NCI-H1436 treated with DMSO at 0.1 percent for 48 hours (cell line): ENCODE measurements around the gene PXDN.
A peak's percentile ranks its signal among the peaks of the same experiment; 100 is the strongest.
"Not testable (repeated sequence)": the region's sequence is repeated elsewhere in the genome, so short reads cannot be mapped to it uniquely, and the experiment has no call there.

Source experiments
- DNase-seq: peaks from one replicate; lab custom pipeline; 2025; lab: John Stamatoyannopoulos, UW

PXDN gene, protein sequence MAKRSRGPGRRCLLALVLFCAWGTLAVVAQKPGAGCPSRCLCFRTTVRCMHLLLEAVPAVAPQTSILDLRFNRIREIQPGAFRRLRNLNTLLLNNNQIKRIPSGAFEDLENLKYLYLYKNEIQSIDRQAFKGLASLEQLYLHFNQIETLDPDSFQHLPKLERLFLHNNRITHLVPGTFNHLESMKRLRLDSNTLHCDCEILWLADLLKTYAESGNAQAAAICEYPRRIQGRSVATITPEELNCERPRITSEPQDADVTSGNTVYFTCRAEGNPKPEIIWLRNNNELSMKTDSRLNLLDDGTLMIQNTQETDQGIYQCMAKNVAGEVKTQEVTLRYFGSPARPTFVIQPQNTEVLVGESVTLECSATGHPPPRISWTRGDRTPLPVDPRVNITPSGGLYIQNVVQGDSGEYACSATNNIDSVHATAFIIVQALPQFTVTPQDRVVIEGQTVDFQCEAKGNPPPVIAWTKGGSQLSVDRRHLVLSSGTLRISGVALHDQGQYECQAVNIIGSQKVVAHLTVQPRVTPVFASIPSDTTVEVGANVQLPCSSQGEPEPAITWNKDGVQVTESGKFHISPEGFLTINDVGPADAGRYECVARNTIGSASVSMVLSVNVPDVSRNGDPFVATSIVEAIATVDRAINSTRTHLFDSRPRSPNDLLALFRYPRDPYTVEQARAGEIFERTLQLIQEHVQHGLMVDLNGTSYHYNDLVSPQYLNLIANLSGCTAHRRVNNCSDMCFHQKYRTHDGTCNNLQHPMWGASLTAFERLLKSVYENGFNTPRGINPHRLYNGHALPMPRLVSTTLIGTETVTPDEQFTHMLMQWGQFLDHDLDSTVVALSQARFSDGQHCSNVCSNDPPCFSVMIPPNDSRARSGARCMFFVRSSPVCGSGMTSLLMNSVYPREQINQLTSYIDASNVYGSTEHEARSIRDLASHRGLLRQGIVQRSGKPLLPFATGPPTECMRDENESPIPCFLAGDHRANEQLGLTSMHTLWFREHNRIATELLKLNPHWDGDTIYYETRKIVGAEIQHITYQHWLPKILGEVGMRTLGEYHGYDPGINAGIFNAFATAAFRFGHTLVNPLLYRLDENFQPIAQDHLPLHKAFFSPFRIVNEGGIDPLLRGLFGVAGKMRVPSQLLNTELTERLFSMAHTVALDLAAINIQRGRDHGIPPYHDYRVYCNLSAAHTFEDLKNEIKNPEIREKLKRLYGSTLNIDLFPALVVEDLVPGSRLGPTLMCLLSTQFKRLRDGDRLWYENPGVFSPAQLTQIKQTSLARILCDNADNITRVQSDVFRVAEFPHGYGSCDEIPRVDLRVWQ (N-terminal part only)

GRCh38 chr2:1744446-1745170, at the start of gene PXDN:
PXDN (minus strand) TSS chr2:1744515; CDS start chr2:1744455, 60 bp downstream.
- DNase-seq, result no peak

DNA sequence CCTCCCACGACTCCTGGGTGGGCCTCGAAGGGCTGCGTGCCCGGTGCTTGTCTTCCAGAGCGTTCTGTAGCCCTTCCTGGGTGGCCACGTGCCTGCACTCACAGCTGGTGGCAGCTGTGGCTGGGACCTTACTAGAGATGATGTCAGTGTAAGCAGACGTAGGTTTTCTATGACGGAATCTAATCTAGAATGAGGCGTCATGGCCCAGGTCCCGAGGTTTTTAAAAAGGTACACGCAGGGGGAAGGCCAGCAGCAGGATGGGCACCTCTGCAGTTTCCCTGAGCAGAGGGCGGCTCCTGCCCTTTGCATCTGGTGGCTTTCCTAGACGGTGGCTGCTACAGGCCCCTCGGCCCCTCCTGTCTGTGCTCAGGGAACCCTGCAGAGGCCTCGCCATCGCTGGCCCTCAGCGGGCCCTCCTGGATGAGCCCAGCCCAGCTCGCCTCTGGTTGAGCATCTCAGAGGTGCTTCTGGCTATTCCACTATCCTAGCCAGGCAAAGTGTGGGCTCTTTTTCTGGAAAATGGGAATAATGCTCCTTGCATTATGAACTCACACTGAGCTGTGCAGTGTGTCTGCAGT, 49.6 kb upstream of the PXDN start:
- no peak for DNase-seq

- no peak for DNase-seq
Measured at GRCh38 chr2:1793001-1793867, 48.9 kb upstream of the PXDN start.

DNA sequence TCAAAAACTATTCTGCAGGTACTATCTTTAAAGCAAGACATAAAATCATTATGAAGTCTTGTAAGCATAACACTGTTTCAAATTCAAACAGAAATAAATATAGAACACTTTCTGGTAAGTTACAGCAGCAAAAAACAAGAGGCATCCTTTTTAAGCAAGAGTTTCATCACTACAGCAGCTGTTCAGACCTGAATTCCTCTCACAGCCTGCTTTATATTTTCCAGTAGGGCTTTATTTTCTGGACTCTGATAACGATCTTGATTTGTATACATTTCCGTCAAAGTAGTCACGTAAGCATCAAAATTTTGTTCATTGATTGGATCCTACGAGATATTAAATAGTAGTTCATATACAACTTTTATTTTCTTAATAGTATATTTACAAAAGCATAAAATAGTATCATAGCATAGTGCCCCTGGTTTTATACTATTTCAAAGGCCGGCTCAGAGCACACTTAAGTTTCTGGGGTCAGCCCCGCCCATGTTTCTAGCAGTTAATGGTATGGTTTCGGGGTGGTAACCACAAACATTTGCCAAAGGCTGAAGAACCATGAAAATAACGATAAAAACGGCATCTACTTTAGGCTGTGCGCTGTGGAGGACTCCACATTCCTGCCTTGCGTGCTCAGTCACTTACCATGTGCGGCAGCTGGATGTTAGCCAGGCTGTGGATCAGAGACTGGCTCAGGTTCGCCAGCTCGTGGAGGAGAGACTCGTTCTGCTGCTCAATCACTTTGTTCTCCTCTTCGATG, 47.5 kb upstream of the PXDN start:
- no peak for DNase-seq

GRCh38 chr2:1791006-1791605, 46.8 kb upstream of the PXDN start:
- DNase-seq, result no peak

GRCh38 chr2:1790473-1790872, 46.2 kb upstream of the PXDN start:
- DNase-seq, result no peak

GRCh38 chr2:1789610-1790009, 45.3 kb upstream of the PXDN start:
- no peak for DNase-seq

DNA sequence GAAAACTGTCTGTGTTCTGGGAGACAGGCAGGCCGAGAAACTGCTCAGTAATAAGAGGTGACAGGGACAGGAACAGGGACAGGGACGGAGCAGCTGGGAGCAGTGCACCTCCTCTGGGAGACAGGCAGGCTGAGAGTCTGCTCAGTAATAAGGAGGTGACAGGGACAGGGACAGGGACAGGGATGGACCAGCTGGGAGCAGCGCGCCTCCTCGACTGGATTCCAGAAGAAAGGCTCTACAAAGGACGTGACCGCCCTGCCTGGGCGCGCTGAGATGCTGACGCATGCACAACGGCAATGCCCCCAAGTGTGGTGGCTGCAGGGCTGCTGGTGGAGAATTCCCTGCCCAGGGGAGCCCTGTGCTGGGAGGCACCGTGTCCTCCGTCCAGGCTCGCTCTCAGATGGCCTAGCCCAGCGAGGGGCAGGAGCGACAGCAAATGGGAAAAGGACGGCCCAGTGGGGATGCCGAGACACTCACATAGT, 44.2 kb upstream of the PXDN start:
- DNase-seq, result no peak

GRCh38 chr2:1787755-1788477, 43.6 kb upstream of the PXDN start:
- peak; percentile 35 for DNase-seq

- DNase-seq, result no peak
Measured at GRCh38 chr2:1784986-1785617, 40.8 kb upstream of the PXDN start.

GRCh38 chr2:1784087-1784486, 39.8 kb upstream of the PXDN start:
- DNase-seq, result no peak

DNA sequence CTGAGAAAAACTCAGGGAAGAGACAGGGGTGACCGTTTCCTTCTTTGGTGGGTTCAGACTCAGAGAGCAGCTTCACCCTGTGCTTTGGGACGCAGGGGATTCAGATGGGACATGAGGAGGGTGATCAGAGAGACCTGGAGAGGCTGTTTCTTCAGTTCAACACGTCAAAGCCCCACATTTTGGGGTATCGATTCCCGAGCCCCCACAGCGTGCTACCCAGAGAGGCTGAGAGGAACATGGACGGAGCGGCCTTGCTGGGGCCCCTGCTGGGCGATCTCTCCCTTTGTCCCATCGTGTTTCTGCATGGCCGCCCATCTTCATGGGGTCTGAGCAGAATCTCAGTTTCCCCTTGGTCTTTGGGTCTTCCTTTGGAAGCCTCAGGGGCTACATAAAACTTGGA, 38.2 kb upstream of the PXDN start:
- DNase-seq, result no peak

DNA sequence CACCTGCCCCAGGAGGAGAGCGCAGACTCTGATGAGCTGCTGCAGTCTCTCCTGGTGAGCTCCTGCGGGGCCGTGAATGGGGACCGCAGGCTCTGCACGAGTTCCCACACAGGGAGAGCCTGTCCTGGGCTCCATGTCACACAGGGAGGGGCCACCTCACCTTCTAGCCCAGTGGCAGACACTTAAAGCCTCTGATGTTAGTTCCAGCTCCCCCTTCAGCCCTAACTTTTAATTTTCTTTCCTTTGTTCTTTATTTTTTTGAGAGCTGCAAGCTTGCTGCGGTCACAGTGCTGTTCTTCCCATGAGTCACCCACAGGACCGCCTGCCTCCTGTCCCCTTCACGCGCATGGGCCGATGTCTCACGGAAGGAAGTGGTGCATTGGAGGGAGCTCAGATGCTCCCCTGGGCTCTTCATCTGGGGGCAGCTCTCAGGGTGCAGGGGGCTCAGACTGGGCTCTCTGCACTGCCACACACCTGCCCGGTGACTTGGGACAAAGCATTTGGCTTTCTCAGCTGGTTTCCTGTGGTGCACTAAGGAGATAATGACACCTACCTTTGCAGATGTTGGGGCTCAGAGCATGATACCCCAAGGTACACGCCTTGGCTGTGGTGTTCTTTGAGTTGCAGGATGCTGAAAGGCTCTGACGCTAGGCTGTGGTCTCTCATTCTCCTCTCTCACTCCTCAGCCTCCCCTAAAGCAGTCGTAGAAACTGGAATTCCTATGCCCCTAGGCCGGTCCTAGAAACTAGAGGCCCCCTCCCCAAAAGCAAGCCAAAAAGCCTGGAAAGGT, 37.2 kb upstream of the PXDN start:
- no peak for DNase-seq

GRCh38 chr2:1780693-1781092, 36.4 kb upstream of the PXDN start:
- DNase-seq, result no peak

GRCh38 chr2:1780054-1780453, 35.7 kb upstream of the PXDN start:
- not testable (repeated sequence) for DNase-seq

DNA sequence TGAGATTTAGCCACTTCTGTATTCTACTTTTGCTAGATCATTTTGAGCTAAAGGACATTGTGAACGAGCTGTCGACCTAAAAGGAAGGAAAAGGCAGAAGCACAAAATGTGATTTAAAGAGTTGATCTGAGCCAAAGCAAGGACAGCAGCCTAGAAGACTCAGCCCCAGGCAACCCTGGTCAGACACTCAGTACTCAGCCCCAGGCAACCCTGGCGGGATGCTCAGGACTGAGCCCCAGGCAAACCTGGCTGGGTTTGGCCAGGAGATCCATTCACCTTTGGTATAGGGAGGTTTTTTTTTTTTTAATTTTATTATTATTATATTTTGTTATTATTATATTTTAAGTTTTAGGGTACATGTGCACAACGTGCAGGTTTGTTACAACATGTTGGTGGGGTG, 34.3 kb upstream of the PXDN start:
- no peak for DNase-seq

- DNase-seq, result no peak
Measured at GRCh38 chr2:1777781-1778180, 33.5 kb upstream of the PXDN start.
